Adrenal gland (tissue), 5 donors: Measurements from ENCODE around the gene RAI14.

Experiments used
- POLR2A ChIP-seq, 2 donors: fragments of 450-650 bp; IDR thresholded peaks; one replicate each; pipeline ENCODE4 v1.6.1; 2017; ENCODE audit warnings: antibody characterized with exemption in 2 of 2, mild to moderate bottlenecking in 2 of 2, moderate library complexity in 1 of 2
- TF ChIP-seq, protein P1 (sequence below), 6 experiments: fragments of 450-650 bp in 4 of 6; fragments of 200-600 bp in 2 of 6; sonication (generic) in 1 of 6; IDR thresholded peaks; 1 replicate in 5 of 6; 2 replicates in 1 of 6; pipeline versions ENCODE4 v1.5.1 to v1.8.0; 2016 to 2021; ENCODE audit warnings: antibody characterized with exemption in 6 of 6, mild to moderate bottlenecking in 2 of 6, moderate library complexity in 1 of 6
- donor health status: DM: no; HTN: no; CAD: no.

DNA sequence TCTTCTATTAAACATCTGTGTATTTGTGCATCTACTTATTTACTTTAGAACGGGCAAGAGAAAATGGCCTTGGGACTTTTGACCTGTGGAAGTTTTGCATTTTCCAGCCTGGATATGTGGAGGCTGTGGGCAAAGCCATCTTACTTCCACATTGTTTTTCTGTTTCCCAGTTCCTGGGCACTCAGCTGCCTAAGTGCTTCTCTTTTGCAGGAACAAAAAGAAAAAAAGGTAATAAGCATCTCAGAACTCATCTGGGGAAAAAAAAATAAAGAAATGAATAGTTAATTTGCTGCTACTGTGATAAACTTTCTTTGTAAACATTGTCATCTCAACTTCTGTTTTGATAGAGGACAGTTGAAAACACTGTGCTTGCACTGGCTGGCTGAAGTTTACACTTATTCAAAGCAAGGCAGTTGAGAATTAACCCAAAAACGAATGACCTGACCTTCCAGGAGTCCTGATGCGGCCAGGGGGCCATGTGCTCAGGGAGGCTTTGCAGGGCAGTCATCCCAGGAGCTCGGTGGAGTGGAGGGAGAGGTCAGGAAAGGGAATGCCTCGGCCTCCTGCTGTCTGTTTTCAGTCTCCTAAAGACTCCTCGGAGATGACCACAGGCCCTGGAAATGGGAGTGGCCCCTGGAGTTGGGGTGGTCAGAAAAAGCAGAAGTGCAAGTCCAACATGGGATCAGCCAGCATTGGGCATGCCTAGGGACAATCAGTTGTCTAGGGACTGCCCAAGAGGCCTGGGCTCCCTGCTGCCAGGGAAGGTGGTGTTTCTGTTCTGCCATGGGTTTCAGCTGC lies 75.5 kb downstream of the RAI14 start:
- TF ChIP-seq, protein P1, sequence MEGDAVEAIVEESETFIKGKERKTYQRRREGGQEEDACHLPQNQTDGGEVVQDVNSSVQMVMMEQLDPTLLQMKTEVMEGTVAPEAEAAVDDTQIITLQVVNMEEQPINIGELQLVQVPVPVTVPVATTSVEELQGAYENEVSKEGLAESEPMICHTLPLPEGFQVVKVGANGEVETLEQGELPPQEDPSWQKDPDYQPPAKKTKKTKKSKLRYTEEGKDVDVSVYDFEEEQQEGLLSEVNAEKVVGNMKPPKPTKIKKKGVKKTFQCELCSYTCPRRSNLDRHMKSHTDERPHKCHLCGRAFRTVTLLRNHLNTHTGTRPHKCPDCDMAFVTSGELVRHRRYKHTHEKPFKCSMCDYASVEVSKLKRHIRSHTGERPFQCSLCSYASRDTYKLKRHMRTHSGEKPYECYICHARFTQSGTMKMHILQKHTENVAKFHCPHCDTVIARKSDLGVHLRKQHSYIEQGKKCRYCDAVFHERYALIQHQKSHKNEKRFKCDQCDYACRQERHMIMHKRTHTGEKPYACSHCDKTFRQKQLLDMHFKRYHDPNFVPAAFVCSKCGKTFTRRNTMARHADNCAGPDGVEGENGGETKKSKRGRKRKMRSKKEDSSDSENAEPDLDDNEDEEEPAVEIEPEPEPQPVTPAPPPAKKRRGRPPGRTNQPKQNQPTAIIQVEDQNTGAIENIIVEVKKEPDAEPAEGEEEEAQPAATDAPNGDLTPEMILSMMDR (IDR thresholded peaks at IDR 0.05) = no peak
- TF ChIP-seq POLR2A (IDR thresholded peaks at IDR 0.05) = no peak
